A549 (cell line): ENCODE measurements around the gene SMIM29.

ENCODE experiments used
- CHD4 ChIP-seq: fragments of 200-600 bp; sonication (generic); IDR thresholded peaks from 2 replicates; pipeline ENCODE4 v1.6.1; 2016; ENCODE audit warnings: antibody characterized with exemption, mild to moderate bottlenecking, borderline replicate concordance
- CTCF ChIP-seq: fragments of >200 bp; sonication (Bioruptor Twin); formaldehyde crosslinking; IDR thresholded peaks from 3 replicates; pipeline ENCODE4 v1.5.1; 2016
- EHMT2 ChIP-seq: fragments of 200-600 bp; sonication (generic); IDR thresholded peaks from 2 replicates; pipeline ENCODE4 v1.6.1; 2016; ENCODE audit warnings: antibody characterized with exemption, low read depth, mild to moderate bottlenecking, moderate library complexity
- ELK1 ChIP-seq: fragments of 150-350 bp; IDR thresholded peaks from 2 replicates; pipeline ENCODE4 v1.6.1; 2014; ENCODE audit warnings: low read depth, mild to moderate bottlenecking, low read length
- KDM1A ChIP-seq: fragments of 200-600 bp; sonication (generic); IDR thresholded peaks from 2 replicates; pipeline ENCODE4 v1.6.1; 2016; ENCODE audit warnings: low read depth, mild to moderate bottlenecking
- MAX ChIP-seq: IDR thresholded peaks from 2 replicates; pipeline ENCODE4 v1.6.1; 2012
- PBX3 ChIP-seq: IDR thresholded peaks from 2 replicates; pipeline ENCODE4 v1.6.1; 2012
- PHF8 ChIP-seq: fragments of 200-600 bp; sonication (generic); IDR thresholded peaks from 2 replicates; pipeline ENCODE4 v1.6.1; 2016; ENCODE audit warnings: low read depth, mild to moderate bottlenecking, antibody characterized with exemption, moderate library complexity, borderline replicate concordance
- POLR2AphosphoS2 ChIP-seq: conservative IDR thresholded peaks from 2 replicates; pipeline ENCODE4 v1.6.1; 2012; ENCODE audit warnings: low read length, improper control_type of control experiment, inconsistent platforms
- RAD21 ChIP-seq, 2 experiments: fragments of >200 bp in 1 of 2; sonication (Bioruptor Twin) in 1 of 2; formaldehyde crosslinking in 1 of 2; IDR thresholded peaks in 1 of 2; conservative IDR thresholded peaks in 1 of 2; 2 replicates in 1 of 2; 3 replicates in 1 of 2; pipeline ENCODE4 v1.6.1; 2012 to 2018; ENCODE audit warnings: inconsistent platforms in 1 of 2
- RARB ChIP-seq: fragments of 250-450 bp; sonication (Bioruptor Pico); IDR thresholded peaks from 2 replicates; pipeline ENCODE4 v1.8.0; 2021; ENCODE audit warnings: mild to moderate bottlenecking, moderate library complexity
- ZFP36 ChIP-seq: fragments of 450-650 bp; IDR thresholded peaks from 2 replicates; pipeline ENCODE4 v1.6.1; 2014; ENCODE audit warnings: borderline replicate concordance; ENCODE audit not compliant: partially characterized antibody
- ZSCAN20 ChIP-seq: fragments of 250-450 bp; sonication (Bioruptor Pico); IDR thresholded peaks from 2 replicates; pipeline ENCODE4 v1.8.0; 2022; ENCODE audit warnings: mild to moderate bottlenecking, moderate library complexity
- TF ChIP-seq, protein P1 (sequence below): fragments of 450-650 bp; IDR thresholded peaks from 2 replicates; pipeline ENCODE4 v1.6.1; 2014; ENCODE audit warnings: antibody characterized with exemption

DNA sequence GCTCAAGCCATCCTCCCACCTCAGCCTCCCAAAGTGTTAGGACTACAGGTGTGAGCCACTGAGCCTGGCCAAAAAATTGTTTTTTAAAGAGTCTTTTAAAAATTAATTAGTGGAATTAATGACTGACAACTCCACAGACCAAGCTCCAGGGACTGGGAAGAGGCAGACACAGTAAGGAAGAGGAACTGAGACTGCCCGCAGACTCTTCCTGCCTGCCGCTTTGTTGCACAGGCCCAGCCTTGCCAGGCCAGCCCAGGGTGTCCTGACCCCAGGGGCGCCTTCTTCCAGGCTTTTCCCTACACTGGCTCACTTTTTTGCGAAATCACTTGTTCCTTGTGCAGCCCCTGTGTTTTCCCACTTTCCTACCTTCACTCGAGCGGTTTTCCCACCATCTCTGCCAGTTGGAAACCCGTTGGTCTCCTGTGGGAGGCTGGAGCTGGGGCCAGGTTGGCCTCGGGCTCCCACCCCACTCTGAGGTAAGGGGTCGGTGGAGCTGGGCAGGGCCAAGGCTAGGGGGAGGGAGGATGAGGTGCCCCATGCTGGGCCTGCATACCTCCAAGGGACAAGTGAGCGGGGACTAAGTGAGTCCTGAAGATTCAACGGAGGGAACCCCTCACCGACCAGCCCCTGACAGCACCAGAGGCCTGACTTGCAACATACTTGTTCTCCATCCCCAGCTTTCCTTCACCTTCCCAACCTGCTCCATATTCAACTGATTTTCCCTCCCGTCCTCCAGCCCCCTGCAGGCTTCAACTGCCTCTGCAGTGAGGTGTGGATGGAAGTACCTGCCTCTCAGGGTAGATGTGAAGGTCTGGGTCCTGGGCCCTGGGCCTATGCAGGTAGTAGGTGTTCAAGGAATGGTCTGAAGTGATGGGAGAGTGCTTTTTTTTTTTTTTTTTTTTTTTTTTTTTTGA lies 23.5 kb upstream of the SMIM29 start:
- TF ChIP-seq PBX3 (no peak), PHF8 (no peak), EHMT2 (no peak), CTCF (no peak), RARB (CRISPR knock-in tag) (no peak), MAX (no peak), ELK1 (no peak), RAD21 (conservative IDR thresholded peaks at IDR 0.05 in 1 of 2, IDR thresholded peaks at IDR 0.05 in 1 of 2) (no peak), CHD4 (no peak), ZFP36 (no peak), ZSCAN20 (CRISPR knock-in tag) (no peak), KDM1A (no peak), POLR2AphosphoS2 (no peak)
- TF ChIP-seq, protein P1, sequence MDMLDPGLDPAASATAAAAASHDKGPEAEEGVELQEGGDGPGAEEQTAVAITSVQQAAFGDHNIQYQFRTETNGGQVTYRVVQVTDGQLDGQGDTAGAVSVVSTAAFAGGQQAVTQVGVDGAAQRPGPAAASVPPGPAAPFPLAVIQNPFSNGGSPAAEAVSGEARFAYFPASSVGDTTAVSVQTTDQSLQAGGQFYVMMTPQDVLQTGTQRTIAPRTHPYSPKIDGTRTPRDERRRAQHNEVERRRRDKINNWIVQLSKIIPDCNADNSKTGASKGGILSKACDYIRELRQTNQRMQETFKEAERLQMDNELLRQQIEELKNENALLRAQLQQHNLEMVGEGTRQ = no peak
